ENCODE data around the gene HDAC10.
A peak's percentile ranks its signal among the peaks of the same experiment; 100 is the strongest.

HDAC10 gene

GRCh38 chr22:50268655-50269113, 17.6 kb upstream of the HDAC10 start:
- Histone ChIP-seq H3K36me3 (ENCODE audit: control insufficient read depth, insufficient read depth, low read length) (no peaks in the 10 kb centered on the region), H3K4me1 (ENCODE audit: control insufficient read depth, insufficient read depth, low read length) (no peaks in the 10 kb centered on the region), H3K27ac (ENCODE audit: low read depth, low read length) (no peak overlapping the region), H3K9ac (ENCODE audit: low read depth, low read length) (no peak overlapping the region), H3K27me3 (ENCODE audit: control insufficient read depth, insufficient read depth, low read length) (peaks cover 57% of the 10 kb centered on the region), H3K4me3 (ENCODE audit: low read depth, low read length) (no peak overlapping the region), H3K9me3 (ENCODE audit: control insufficient read depth, insufficient read depth, low read length) (no peaks in the 10 kb centered on the region)

- Histone ChIP-seq H3K9me3 (ENCODE audit: control insufficient read depth, insufficient read depth, low read length) (no peaks in the 10 kb centered on the region), H3K9ac (ENCODE audit: low read depth, low read length) (no peak overlapping the region), H3K4me3 (ENCODE audit: low read depth, low read length) (peak overlapping the region; percentile 43; the same call in 1 of the 2 replicates), H3K27ac (ENCODE audit: low read depth, low read length) (no peak overlapping the region), H3K4me1 (ENCODE audit: control insufficient read depth, insufficient read depth, low read length) (peaks cover 4% of the 10 kb centered on the region), H3K27me3 (ENCODE audit: control insufficient read depth, insufficient read depth, low read length) (peaks cover 63% of the 10 kb centered on the region), H3K36me3 (ENCODE audit: control insufficient read depth, insufficient read depth, low read length) (no peaks in the 10 kb centered on the region)
Measured at GRCh38 chr22:50267591-50268390, 16.7 kb upstream of the HDAC10 start.

GRCh38 chr22:50266994-50267393, 15.9 kb upstream of the HDAC10 start:
- Histone ChIP-seq H3K36me3 (ENCODE audit: control insufficient read depth, insufficient read depth, low read length) (no peaks in the 10 kb centered on the region), H3K9me3 (ENCODE audit: control insufficient read depth, insufficient read depth, low read length) (no peaks in the 10 kb centered on the region), H3K4me3 (ENCODE audit: low read depth, low read length) (no peak overlapping the region), H3K27ac (ENCODE audit: low read depth, low read length) (no peak overlapping the region), H3K27me3 (ENCODE audit: control insufficient read depth, insufficient read depth, low read length) (peaks cover 70% of the 10 kb centered on the region), H3K9ac (ENCODE audit: low read depth, low read length) (no peak overlapping the region), H3K4me1 (ENCODE audit: control insufficient read depth, insufficient read depth, low read length) (peaks cover 12% of the 10 kb centered on the region)

- Histone ChIP-seq H3K4me3 (ENCODE audit: low read depth, low read length) (no peak overlapping the region), H3K36me3 (ENCODE audit: control insufficient read depth, insufficient read depth, low read length) (no peaks in the 10 kb centered on the region), H3K9ac (ENCODE audit: low read depth, low read length) (no peak overlapping the region), H3K27ac (ENCODE audit: low read depth, low read length) (no peak overlapping the region), H3K4me1 (ENCODE audit: control insufficient read depth, insufficient read depth, low read length) (peaks cover 13% of the 10 kb centered on the region), H3K27me3 (ENCODE audit: control insufficient read depth, insufficient read depth, low read length) (peaks cover 67% of the 10 kb centered on the region), H3K9me3 (ENCODE audit: control insufficient read depth, insufficient read depth, low read length) (no peaks in the 10 kb centered on the region)
Measured at GRCh38 chr22:50264946-50265669, 14.0 kb upstream of the HDAC10 start.

- no peak overlapping the region for H3K4me3 ChIP-seq (ENCODE audit: low read depth, low read length)
- H3K4me1 ChIP-seq (ENCODE audit: control insufficient read depth, insufficient read depth, low read length), result peaks cover 13% of the 10 kb centered on the region
- no peak overlapping the region for H3K9ac ChIP-seq (ENCODE audit: low read depth, low read length)
- no peaks in the 10 kb centered on the region for H3K36me3 ChIP-seq (ENCODE audit: control insufficient read depth, insufficient read depth, low read length)
- H3K9me3 ChIP-seq (ENCODE audit: control insufficient read depth, insufficient read depth, low read length), result no peaks in the 10 kb centered on the region
- H3K27me3 ChIP-seq (ENCODE audit: control insufficient read depth, insufficient read depth, low read length), result peaks cover 60% of the 10 kb centered on the region
- no peak overlapping the region for H3K27ac ChIP-seq (ENCODE audit: low read depth, low read length)
Measured at GRCh38 chr22:50264104-50264745, 13.2 kb upstream of the HDAC10 start.

- Histone ChIP-seq H3K27me3 (ENCODE audit: control insufficient read depth, insufficient read depth, low read length) (peaks cover 49% of the 10 kb centered on the region), H3K9ac (ENCODE audit: low read depth, low read length) (no peak overlapping the region), H3K36me3 (ENCODE audit: control insufficient read depth, insufficient read depth, low read length) (no peaks in the 10 kb centered on the region), H3K4me3 (ENCODE audit: low read depth, low read length) (no peak overlapping the region), H3K27ac (ENCODE audit: low read depth, low read length) (no peak overlapping the region), H3K9me3 (ENCODE audit: control insufficient read depth, insufficient read depth, low read length) (no peaks in the 10 kb centered on the region), H3K4me1 (ENCODE audit: control insufficient read depth, insufficient read depth, low read length) (peaks cover 13% of the 10 kb centered on the region)
Measured at GRCh38 chr22:50262973-50263617, 12.0 kb upstream of the HDAC10 start.

GRCh38 chr22:50262460-50262911, 11.4 kb upstream of the HDAC10 start:
- no peak overlapping the region for H3K27ac ChIP-seq (ENCODE audit: low read depth, low read length)

GRCh38 chr22:50261615-50262459, 10.8 kb upstream of the HDAC10 start, which contains the start of gene MAPK12:
Gene MAPK12 (minus strand): TSS chr22:50261683. CDS start chr22:50261509, 174 bp downstream.
- no peaks in the 10 kb centered on the region for H3K9me3 ChIP-seq (ENCODE audit: control insufficient read depth, insufficient read depth, low read length)
- peaks cover 39% of the 10 kb centered on the region for H3K27me3 ChIP-seq (ENCODE audit: control insufficient read depth, insufficient read depth, low read length)
- H3K4me3 ChIP-seq (ENCODE audit: low read depth, low read length), result peak within 1 kb of the TSS; percentile 64
- H3K9ac ChIP-seq (ENCODE audit: low read depth, low read length), result no peak within 1 kb of the TSS
- 0 out of 2 replicates have a peak, but pooled peaks cover 3% of the 10 kb centered on the region for H3K36me3 ChIP-seq (ENCODE audit: control insufficient read depth, insufficient read depth, low read length)
- peaks cover 13% of the 10 kb centered on the region for H3K4me1 ChIP-seq (ENCODE audit: control insufficient read depth, insufficient read depth, low read length)
- no peak within 1 kb of the TSS for H3K27ac ChIP-seq (ENCODE audit: low read depth, low read length)

More at GRCh38 chr22:50262460-50262911, 11.4 kb upstream of the HDAC10 start:
- Histone ChIP-seq H3K9me3 (ENCODE audit: control insufficient read depth, insufficient read depth, low read length) (no peaks in the 10 kb centered on the region), H3K4me3 (ENCODE audit: low read depth, low read length) (no peak overlapping the region), H3K36me3 (ENCODE audit: control insufficient read depth, insufficient read depth, low read length) (no peaks in the 10 kb centered on the region), H3K9ac (ENCODE audit: low read depth, low read length) (no peak overlapping the region), H3K4me1 (ENCODE audit: control insufficient read depth, insufficient read depth, low read length) (peaks cover 13% of the 10 kb centered on the region), H3K27me3 (ENCODE audit: control insufficient read depth, insufficient read depth, low read length) (peaks cover 44% of the 10 kb centered on the region)

- H3K9ac ChIP-seq (ENCODE audit: low read depth, low read length), result no peak overlapping the region
- no peak overlapping the region for H3K27ac ChIP-seq (ENCODE audit: low read depth, low read length)
Measured at GRCh38 chr22:50260801-50261614, 9.9 kb upstream of the HDAC10 start.

More at GRCh38 chr22:50260801-50261614, 9.9 kb upstream of the HDAC10 start:
- peaks cover 13% of the 10 kb centered on the region for H3K4me1 ChIP-seq (ENCODE audit: control insufficient read depth, insufficient read depth, low read length)
- peak overlapping the region; percentile 64 for H3K4me3 ChIP-seq (ENCODE audit: low read depth, low read length)
- peaks cover 30% of the 10 kb centered on the region for H3K27me3 ChIP-seq (ENCODE audit: control insufficient read depth, insufficient read depth, low read length)
- H3K9me3 ChIP-seq (ENCODE audit: control insufficient read depth, insufficient read depth, low read length), result no peaks in the 10 kb centered on the region
- peaks cover 3% of the 10 kb centered on the region; the same call in 1 of the 2 replicates for H3K36me3 ChIP-seq (ENCODE audit: control insufficient read depth, insufficient read depth, low read length)

Data from HUES48 (cell line).